ENCODE measurements around the gene CLSTN3. TPM values are rescaled to one million over a fixed set of nuclear protein-coding genes. Genes with fewer than 3 reads are reported as not detected.

Gene CLSTN3
- total and polyA plus RNA-seq, 2 of the 13 experiments (the other 11 are each of a cell fraction or from before 2014, with no cell fraction given) = 26.2 to 94.1 TPM

GRCh38 chr12:7090222-7090998, 39.8 kb upstream of the CLSTN3 start (continued):
- TF ChIP-seq CSRNP1 (CRISPR knock-in tag; IDR thresholded peaks at IDR 0.05) (no peak), PRMT3 (CRISPR knock-in tag; IDR thresholded peaks at IDR 0.05; ENCODE audit: borderline replicate concordance, low read depth) (no peak), ZSCAN12 (CRISPR knock-in tag; IDR thresholded peaks at IDR 0.05) (no peak)

- 80% methylated on average over 2 of the region's 7 CpGs for WGBS (ENCODE audit: low lambda C conversion rate)
- CTCF ChIA-PET (ENCODE audit: low intra/inter-chr PET ratio, low total read pairs) = interaction anchor here (5.0 kb wide), 1 partner anchor 30 kb away, joined by 45 read pairs; the partner anchor contains the start of gene C1S
- DNase-seq (ENCODE audit: low spot score) (no peak), FAIRE-seq (no peak), ATAC-seq (peak; percentile 13)
- Histone ChIP-seq H4K20me1 (ENCODE audit: insufficient read depth, low read length) (no peaks in the 10 kb centered on the region; the same call in 1 of the 2 replicates), H3K27me3 (ENCODE audit: control insufficient read depth in 1 of 2, insufficient read depth in 2 of 2, low read length in 2 of 2) (peaks cover 0 to 2% of the 10 kb centered on the region in 2 experiments; a peak in 1 of 5 replicates), H3K27ac (ENCODE audit: extremely low read length, insufficient read depth, low read length) (no peak overlapping the region), H3K9ac (ENCODE audit: insufficient read depth, low read depth, low read length) (no peak overlapping the region), H3K9me3 (ENCODE audit: low read length) (no peaks in the 10 kb centered on the region), H3K4me3 (replicated peaks in 1 of 3; ENCODE audit: insufficient read depth in 1 of 3, low read depth in 2 of 3, low read length in 3 of 3) (no peak overlapping the region), H3K4me2 (ENCODE audit: low read depth, low read length) (no peak overlapping the region), H3K79me2 (ENCODE audit: insufficient read depth, low read length) (no peaks in the 10 kb centered on the region), H2AFZ (ENCODE audit: low read length) (no peak overlapping the region), H3K4me1 (ENCODE audit: insufficient read depth, low read length) (peaks cover 27% of the 10 kb centered on the region), H3K36me3 (replicated peaks in 1 of 2; ENCODE audit: control insufficient read depth in 1 of 2, insufficient read depth in 2 of 2, low read length in 2 of 2) (no peaks in the 10 kb centered on the region)
- no TSS peak for BruUV-seq (replicated peaks)
- POLR2A ChIA-PET = interaction anchor here (1.3 kb wide), 1 partner anchor 17 kb away, joined by 6 read pairs; no protein-coding TSS in a partner anchor
- in situ Hi-C loops (cut with HindIII; ENCODE audit: extremely low pct_ligation_motif_present, low pct_unique_long_range_greater_than_20kb) = loop anchor here (5.0 kb wide), 1 partner anchor 34 kb away; no protein-coding TSS in a partner anchor
- TF ChIP-seq ZSCAN20 (CRISPR knock-in tag; IDR thresholded peaks at IDR 0.05; ENCODE audit: borderline replicate concordance) (no peak), KDM1A (CRISPR knock-in tag; IDR thresholded peaks at IDR 0.05) (no peak), TBP (CRISPR knock-in tag; IDR thresholded peaks at IDR 0.05) (no peak), FOXK2 (IDR thresholded peaks at IDR 0.05) (no peak), ESRRA (CRISPR knock-in tag; IDR thresholded peaks at IDR 0.05; ENCODE audit: low read depth) (no peak), SCMH1 (CRISPR knock-in tag; IDR thresholded peaks at IDR 0.05; ENCODE audit: borderline replicate concordance) (no peak), ZNF841 (CRISPR knock-in tag; IDR thresholded peaks at IDR 0.05; ENCODE audit: borderline replicate concordance) (no peak), KAT8 (CRISPR knock-in tag; IDR thresholded peaks at IDR 0.05) (no peak), ZNF343 (CRISPR knock-in tag; IDR thresholded peaks at IDR 0.05) (no peak), ZNF207 (IDR thresholded peaks at IDR 0.05; ENCODE audit: borderline replicate concordance) (no peak), GATA4 (IDR thresholded peaks at IDR 0.05; ENCODE audit: borderline replicate concordance, low read depth) (no peak)
- TF ChIP-seq, protein P1, sequence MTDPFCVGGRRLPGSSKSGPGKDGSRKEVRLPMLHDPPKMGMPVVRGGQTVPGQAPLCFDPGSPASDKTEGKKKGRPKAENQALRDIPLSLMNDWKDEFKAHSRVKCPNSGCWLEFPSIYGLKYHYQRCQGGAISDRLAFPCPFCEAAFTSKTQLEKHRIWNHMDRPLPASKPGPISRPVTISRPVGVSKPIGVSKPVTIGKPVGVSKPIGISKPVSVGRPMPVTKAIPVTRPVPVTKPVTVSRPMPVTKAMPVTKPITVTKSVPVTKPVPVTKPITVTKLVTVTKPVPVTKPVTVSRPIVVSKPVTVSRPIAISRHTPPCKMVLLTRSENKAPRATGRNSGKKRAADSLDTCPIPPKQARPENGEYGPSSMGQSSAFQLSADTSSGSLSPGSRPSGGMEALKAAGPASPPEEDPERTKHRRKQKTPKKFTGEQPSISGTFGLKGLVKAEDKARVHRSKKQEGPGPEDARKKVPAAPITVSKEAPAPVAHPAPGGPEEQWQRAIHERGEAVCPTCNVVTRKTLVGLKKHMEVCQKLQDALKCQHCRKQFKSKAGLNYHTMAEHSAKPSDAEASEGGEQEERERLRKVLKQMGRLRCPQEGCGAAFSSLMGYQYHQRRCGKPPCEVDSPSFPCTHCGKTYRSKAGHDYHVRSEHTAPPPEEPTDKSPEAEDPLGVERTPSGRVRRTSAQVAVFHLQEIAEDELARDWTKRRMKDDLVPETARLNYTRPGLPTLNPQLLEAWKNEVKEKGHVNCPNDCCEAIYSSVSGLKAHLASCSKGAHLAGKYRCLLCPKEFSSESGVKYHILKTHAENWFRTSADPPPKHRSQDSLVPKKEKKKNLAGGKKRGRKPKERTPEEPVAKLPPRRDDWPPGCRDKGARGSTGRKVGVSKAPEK (CRISPR knock-in tag; IDR thresholded peaks at IDR 0.05; ENCODE audit: borderline replicate concordance) = no peak
- intact Hi-C loops (cut with micrococcal nuclease; ENCODE audit: unreplicated experiment) = no loop called here
Observed at GRCh38 chr12:7091171-7091570, 39.0 kb upstream of the CLSTN3 start.

All from HepG2 (cell line).